Muscle of back (tissue), 11 donors: Measurements from ENCODE around the gene PVALB. TPM values are rescaled to one million over a fixed set of nuclear protein-coding genes. Genes with fewer than 3 reads are reported as not detected.
A peak's percentile ranks its signal among the peaks of the same experiment; 100 is the strongest.

Experiments
- DNase-seq, 3 donors: peaks; one replicate each; pipeline versions ENCODE4 v3.0.0 to v3.0.0-alpha.2; 2013
- polyA plus RNA-seq, 10 donors: library from polyadenylated mRNA; unstranded; fragments of 120-200 nt; gene quantifications; one replicate each; pipeline ENCODE4 v1.2.1, GENCODE V29; 2013; ENCODE audit not compliant: insufficient read length in 10 of 10

The PVALB gene
- polyA plus RNA-seq, 10 donors = 5.4 to 14.3 (median 9.1) TPM

GRCh38 chr22:36775964-36776669, 40.7 kb downstream of the PVALB start, which contains the start of gene IFT27:
TSS of gene IFT27 (minus strand) at chr22:36776119. CDS start at chr22:36775707, 412 bp downstream.
- peak; percentile 99 to 100 (median 100) for DNase-seq

- peak in 1 of 3 donors; percentile 31 for DNase-seq
These were observed 41.3 kb downstream of the PVALB start for GRCh38 chr22:36775586-36775963.

GRCh38 chr22:36773935-36774334, 42.9 kb downstream of the PVALB start:
- DNase-seq = peak in 1 of 3 donors; percentile 25

- no peak for DNase-seq
These were observed 44.4 kb downstream of the PVALB start for GRCh38 chr22:36772451-36772850.

GRCh38 chr22:36771356-36772063, 45.3 kb downstream of the PVALB start:
- DNase-seq = no peak

- DNase-seq = no peak
These were observed 46.2 kb downstream of the PVALB start for GRCh38 chr22:36770513-36771231.

- no peak for DNase-seq
These were observed 47.0 kb downstream of the PVALB start for GRCh38 chr22:36769541-36770512.

- DNase-seq = no peak
These were observed 48.2 kb downstream of the PVALB start for GRCh38 chr22:36768616-36769015.

- DNase-seq = no peak
These were observed 48.7 kb downstream of the PVALB start for GRCh38 chr22:36768141-36768540.

- DNase-seq = no peak
These were observed 49.6 kb downstream of the PVALB start for GRCh38 chr22:36767035-36767775.

GRCh38 chr22:36765943-36766450, 50.8 kb downstream of the PVALB start:
- DNase-seq = no peak

GRCh38 chr22:36765131-36765942, 51.5 kb downstream of the PVALB start:
- no peak for DNase-seq

GRCh38 chr22:36764641-36765040, 52.2 kb downstream of the PVALB start:
- DNase-seq = no peak

- DNase-seq = no peak
These were observed 52.8 kb downstream of the PVALB start for GRCh38 chr22:36764060-36764459.

GRCh38 chr22:36763576-36763975, 53.3 kb downstream of the PVALB start:
- DNase-seq = no peak

GRCh38 chr22:36762687-36763260, 54.1 kb downstream of the PVALB start:
- no peak for DNase-seq

- DNase-seq = no peak
These were observed 55.1 kb downstream of the PVALB start for GRCh38 chr22:36761553-36762240.

- DNase-seq = no peak
These were observed 56.0 kb downstream of the PVALB start for GRCh38 chr22:36760786-36761185.
